Subcutaneous abdominal adipose tissue (tissue), 5 donors: Measurements from ENCODE around the gene PPP1R15B.
A peak's percentile ranks its signal among the peaks of the same experiment; 100 is the strongest.

Experiments used
- H3K27ac ChIP-seq: one replicate; pipeline ENCODE4 v1.7.0; 2013; ENCODE audit warnings: low read depth, mild to moderate bottlenecking, inconsistent platforms, low read length, moderate library complexity
- H3K27me3 ChIP-seq, 5 donors: one replicate each; pipeline ENCODE4 v1.7.0; 2013; ENCODE audit warnings: low read length in 5 of 5, inconsistent platforms in 1 of 5; ENCODE audit not compliant: control insufficient read depth in 5 of 5, insufficient read depth in 4 of 5
- H3K36me3 ChIP-seq, 5 donors: one replicate each; pipeline ENCODE4 v1.7.0; 2013; ENCODE audit warnings: low read length in 5 of 5; ENCODE audit not compliant: control insufficient read depth in 5 of 5, insufficient read depth in 5 of 5
- H3K4me1 ChIP-seq, 5 donors: one replicate each; pipeline ENCODE4 v1.7.0; 2013; ENCODE audit warnings: low read length in 5 of 5, mild to moderate bottlenecking in 3 of 5, moderate library complexity in 1 of 5; ENCODE audit not compliant: control insufficient read depth in 5 of 5, insufficient read depth in 5 of 5
- H3K4me3 ChIP-seq, 5 donors: one replicate each; pipeline ENCODE4 v1.7.0; 2013; ENCODE audit warnings: low read length in 5 of 5, low read depth in 1 of 5
- H3K9ac ChIP-seq, 5 donors: one replicate each; pipeline ENCODE4 v1.7.0; 2013; ENCODE audit warnings: low read length in 5 of 5, mild to moderate bottlenecking in 4 of 5, moderate library complexity in 3 of 5
- H3K9me3 ChIP-seq, 5 donors: one replicate each; pipeline ENCODE4 v1.7.0; 2013; ENCODE audit warnings: low read length in 5 of 5; ENCODE audit not compliant: control insufficient read depth in 5 of 5
- donor health status: healthy.
- donor health status: healthy.
- donor health status: healthy.
- donor health status: healthy.
- donor health status: healthy.

Gene PPP1R15B

GRCh38 chr1:204385727-204386126, 25.9 kb downstream of the PPP1R15B start:
- Histone ChIP-seq H3K36me3 (no peaks in the 10 kb centered on the region), H3K27me3 (no peaks in the 10 kb centered on the region), H3K27ac (no peak overlapping the region), H3K9ac (no peak overlapping the region), H3K9me3 (no peaks in the 10 kb centered on the region), H3K4me3 (no peak overlapping the region), H3K4me1 (peaks cover 0 to 10% (median 7%) of the 10 kb centered on the region in 5 donors)

GRCh38 chr1:204384636-204385352, 26.8 kb downstream of the PPP1R15B start:
- H3K27me3 ChIP-seq: no peaks in the 10 kb centered on the region
- H3K9ac ChIP-seq: no peak overlapping the region
- no peaks in the 10 kb centered on the region for H3K36me3 ChIP-seq
- H3K4me1 ChIP-seq: peaks cover 0 to 10% (median 7%) of the 10 kb centered on the region in 5 donors
- H3K4me3 ChIP-seq: no peak overlapping the region
- H3K9me3 ChIP-seq: no peaks in the 10 kb centered on the region
- H3K27ac ChIP-seq: no peak overlapping the region

GRCh38 chr1:204383163-204383904, 28.3 kb downstream of the PPP1R15B start:
- Histone ChIP-seq H3K9me3 (no peaks in the 10 kb centered on the region), H3K27ac (no peak overlapping the region), H3K9ac (no peak overlapping the region), H3K4me3 (no peak overlapping the region), H3K36me3 (no peaks in the 10 kb centered on the region), H3K27me3 (peaks cover 0 to 7% (median 0%) of the 10 kb centered on the region in 5 donors), H3K4me1 (peaks cover 1 to 13% (median 10%) of the 10 kb centered on the region in 5 donors)

- H3K4me3 ChIP-seq: peak overlapping the region in 3 of 5 donors; percentile 29 to 43 (median 31)
- no peak overlapping the region for H3K27ac ChIP-seq
These were observed 28.9 kb downstream of the PPP1R15B start for GRCh38 chr1:204382714-204383083.

GRCh38 chr1:204380293-204380831, 31.3 kb downstream of the PPP1R15B start:
- no peak overlapping the region for H3K9ac ChIP-seq
- no peak overlapping the region for H3K4me3 ChIP-seq
- H3K36me3 ChIP-seq: no peaks in the 10 kb centered on the region
- no peaks in the 10 kb centered on the region for H3K9me3 ChIP-seq
- H3K4me1 ChIP-seq: peaks cover 2 to 30% (median 22%) of the 10 kb centered on the region in 5 donors
- no peak overlapping the region for H3K27ac ChIP-seq
- H3K27me3 ChIP-seq: peaks cover 0 to 27% (median 5%) of the 10 kb centered on the region in 5 donors

More at GRCh38 chr1:204382714-204383083, 28.9 kb downstream of the PPP1R15B start:
- Histone ChIP-seq H3K27me3 (peaks cover 0 to 13% (median 0%) of the 10 kb centered on the region in 5 donors), H3K36me3 (no peaks in the 10 kb centered on the region), H3K9me3 (no peaks in the 10 kb centered on the region), H3K9ac (no peak overlapping the region), H3K4me1 (peaks cover 2 to 20% (median 16%) of the 10 kb centered on the region in 5 donors)

- peaks cover 6 to 34% (median 11%) of the 10 kb centered on the region in 5 donors for H3K27me3 ChIP-seq
- H3K9ac ChIP-seq: peak overlapping the region in 3 of 5 donors; percentile 62 to 66 (median 63)
- H3K27ac ChIP-seq: no peak overlapping the region
These were observed 33.6 kb downstream of the PPP1R15B start for GRCh38 chr1:204377800-204378668.

GRCh38 chr1:204376919-204377799, 34.5 kb downstream of the PPP1R15B start:
- no peaks in the 10 kb centered on the region for H3K36me3 ChIP-seq
- no peak overlapping the region for H3K27ac ChIP-seq
- H3K27me3 ChIP-seq: peaks cover 6 to 34% (median 11%) of the 10 kb centered on the region in 5 donors
- peak overlapping the region in 4 of 5 donors; percentile 59 to 70 (median 66) for H3K4me3 ChIP-seq
- H3K4me1 ChIP-seq: peaks cover 2 to 22% (median 16%) of the 10 kb centered on the region in 5 donors
- H3K9ac ChIP-seq: peak overlapping the region in 2 of 5 donors; percentile 62 to 66
- no peaks in the 10 kb centered on the region for H3K9me3 ChIP-seq

More at GRCh38 chr1:204377800-204378668, 33.6 kb downstream of the PPP1R15B start:
- Histone ChIP-seq H3K4me3 (peak overlapping the region; percentile 31 to 70 (median 63)), H3K4me1 (peaks cover 2 to 22% (median 16%) of the 10 kb centered on the region in 5 donors), H3K36me3 (no peaks in the 10 kb centered on the region), H3K9me3 (no peaks in the 10 kb centered on the region)

- peaks cover 2 to 22% (median 16%) of the 10 kb centered on the region in 5 donors for H3K4me1 ChIP-seq
- peaks cover 6 to 34% (median 11%) of the 10 kb centered on the region in 5 donors for H3K27me3 ChIP-seq
- no peak overlapping the region for H3K4me3 ChIP-seq
- no peak overlapping the region for H3K9ac ChIP-seq
- H3K9me3 ChIP-seq: no peaks in the 10 kb centered on the region
- H3K27ac ChIP-seq: no peak overlapping the region
- no peaks in the 10 kb centered on the region for H3K36me3 ChIP-seq
These were observed 35.2 kb downstream of the PPP1R15B start for GRCh38 chr1:204376465-204376864.

GRCh38 chr1:204373911-204374310, 37.7 kb downstream of the PPP1R15B start:
- peaks cover 2 to 22% (median 18%) of the 10 kb centered on the region in 5 donors for H3K4me1 ChIP-seq
- no peaks in the 10 kb centered on the region for H3K36me3 ChIP-seq
- no peak overlapping the region for H3K27ac ChIP-seq
- no peak overlapping the region for H3K9ac ChIP-seq
- peaks cover 6 to 31% (median 13%) of the 10 kb centered on the region in 5 donors for H3K27me3 ChIP-seq
- H3K4me3 ChIP-seq: no peak overlapping the region
- no peaks in the 10 kb centered on the region for H3K9me3 ChIP-seq
